Keratinocyte (primary cell): ENCODE measurements around the gene IER3. TPM values are rescaled to one million over a fixed set of nuclear protein-coding genes. Genes with fewer than 3 reads are reported as not detected.

ENCODE experiments used
- DNase-seq: peaks from one replicate; pipeline ENCODE4 v3.0.0-alpha.2; 2011; ENCODE audit warnings: low read depth, missing footprints, low spot score
- FAIRE-seq: peaks from 2 replicates; lab custom pipeline; 2011; peaks lifted over from hg19 to GRCh38; lab: Jason Lieb, UNC
- H2AFZ ChIP-seq: 2 replicates; pipeline ENCODE4 v1.6.0; 2012; ENCODE audit warnings: low read length, control low read depth, inconsistent platforms; ENCODE audit not compliant: control insufficient read depth
- H3K27ac ChIP-seq: 2 replicates; pipeline ENCODE4 v1.5.1; 2011; ENCODE audit warnings: low read length; ENCODE audit not compliant: control insufficient read depth, insufficient read depth
- H3K27me3 ChIP-seq: 3 replicates; pipeline ENCODE4 v1.6.0; 2011; ENCODE audit warnings: low read length; ENCODE audit not compliant: control insufficient read depth, insufficient read depth; ENCODE audit errors: extremely low read depth
- H3K36me3 ChIP-seq, 2 experiments: 2 replicates in 1 of 2; 3 replicates in 1 of 2; pipeline ENCODE4 v1.5.1; 2011; ENCODE audit warnings: low read length in 2 of 2, mild to moderate bottlenecking in 1 of 2; ENCODE audit not compliant: control insufficient read depth in 2 of 2, insufficient read depth in 2 of 2; ENCODE audit errors: extremely low read depth in 1 of 2
- H3K4me1 ChIP-seq: 3 replicates; pipeline ENCODE4 v1.5.1; 2011; ENCODE audit warnings: low read length; ENCODE audit not compliant: control insufficient read depth, insufficient read depth; ENCODE audit errors: extremely low read depth
- H3K4me2 ChIP-seq: 3 replicates; pipeline ENCODE4 v1.6.0; 2011; ENCODE audit warnings: low read depth, low read length; ENCODE audit not compliant: control insufficient read depth, insufficient read depth; ENCODE audit errors: extremely low read depth
- H3K4me3 ChIP-seq, 3 experiments: fragments of 200-600 bp in 1 of 3; sonication (generic) in 1 of 3; 2 replicates in 2 of 3; 3 replicates in 1 of 3; pipeline ENCODE4 v1.5.1; 2011 to 2016; ENCODE audit warnings: low read length in 3 of 3, mild to moderate bottlenecking in 3 of 3, control low read depth in 2 of 3, inconsistent platforms in 1 of 3, low read depth in 1 of 3, mixed read lengths in 1 of 3, mixed run types in 1 of 3, moderate library complexity in 1 of 3; ENCODE audit not compliant: control insufficient read depth in 2 of 3, insufficient read depth in 2 of 3; ENCODE audit errors: extremely low read depth in 1 of 3
- H3K79me2 ChIP-seq: 2 replicates; pipeline ENCODE4 v1.6.0; 2012; ENCODE audit warnings: low read length; ENCODE audit not compliant: control insufficient read depth, insufficient read depth
- H3K9ac ChIP-seq: 3 replicates; pipeline ENCODE4 v1.6.0; 2011; ENCODE audit warnings: low read length; ENCODE audit not compliant: control insufficient read depth, insufficient read depth; ENCODE audit errors: extremely low read depth
- H3K9me1 ChIP-seq: 3 replicates; pipeline ENCODE4 v1.6.0; 2011; ENCODE audit warnings: low read length; ENCODE audit not compliant: control insufficient read depth, insufficient read depth; ENCODE audit errors: extremely low read depth
- H3K9me3 ChIP-seq: 2 replicates; pipeline ENCODE4 v1.5.1; 2012; ENCODE audit warnings: low read depth, low read length; ENCODE audit not compliant: control insufficient read depth
- H4K20me1 ChIP-seq: 3 replicates; pipeline ENCODE4 v1.6.0; 2011; ENCODE audit warnings: low read length; ENCODE audit not compliant: control insufficient read depth, insufficient read depth; ENCODE audit errors: extremely low read depth
- EZH2 ChIP-seq: IDR thresholded peaks from one replicate; pipeline ENCODE4 v1.6.1; 2012; ENCODE audit warnings: inconsistent platforms, mild to moderate bottlenecking, low read length, moderate library complexity
- dilution Hi-C: fragments of 300-500 bp; cut with MboI; formaldehyde crosslinking; loops from one replicate; pipeline ENCODE4 v1.7.0; 2020; ENCODE audit warnings: low sequenced_read_pairs; ENCODE audit not compliant: extremely low pct_ligation_motif_present
- polyA plus RNA-seq, 5 experiments: library from polyadenylated mRNA; depleted of rRNA in 3 of 5; stranded (reverse) in 3 of 5; stranded (forward) in 1 of 5; unstranded in 1 of 5; fragments of >200 nt; gene quantifications; 1 replicate in 1 of 5; 2 replicates in 3 of 5; 3 replicates in 1 of 5; pipeline versions ENCODE4 v1.2.1 to v1.2.3, GENCODE V29; 2011 to 2012; ENCODE audit warnings: missing spikeins in 2 of 5, low read depth in 1 of 5, low replicate concordance in 1 of 5
- TF ChIP-seq, protein P1 (sequence below), 3 experiments: IDR thresholded peaks in 1 of 3; conservative IDR thresholded peaks in 1 of 3; optimal IDR thresholded peaks in 1 of 3; 2 replicates in 2 of 3; 3 replicates in 1 of 3; pipeline versions ENCODE3 to v1.5.1; 2011; ENCODE audit warnings: low read length in 3 of 3, mild to moderate bottlenecking in 3 of 3, moderate library complexity in 2 of 3, control low read depth in 1 of 3, inconsistent platforms in 1 of 3; ENCODE audit not compliant: insufficient read depth in 2 of 3; ENCODE audit errors: extremely low read depth in 1 of 3

The IER3 gene
- polyA plus RNA-seq, 1 donor (not counting 4 experiments of a cell fraction or from before 2014, with no cell fraction given) = 277 TPM

DNA sequence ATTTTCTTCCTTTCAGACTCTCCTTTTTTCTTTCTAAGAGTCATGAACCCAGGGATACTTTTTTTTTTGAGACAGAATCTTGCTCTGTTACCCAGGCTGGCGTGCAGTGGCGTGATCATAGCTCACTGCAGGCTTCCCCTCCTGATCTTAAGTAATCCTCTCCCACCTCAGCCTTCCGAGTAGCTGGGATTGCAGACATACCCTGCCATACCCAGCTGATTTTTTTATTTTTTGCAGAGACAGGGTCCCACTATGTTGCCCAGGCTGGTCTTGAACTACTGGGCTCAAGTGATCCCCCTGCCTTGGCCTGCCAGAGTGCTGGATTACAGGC is 32.8 kb upstream of the IER3 start:
- Histone ChIP-seq H3K9ac (no peak overlapping the region), H3K9me1 (no peaks in the 10 kb centered on the region), H4K20me1 (no peaks in the 10 kb centered on the region), H3K4me3 (no peak overlapping the region), H3K79me2 (no peaks in the 10 kb centered on the region), H3K36me3 (no peaks in the 10 kb centered on the region), H2AFZ (no peak overlapping the region), H3K4me1 (peaks cover 34% of the 10 kb centered on the region), H3K27ac (no peak overlapping the region), H3K4me2 (no peak overlapping the region), H3K27me3 (no peaks in the 10 kb centered on the region), H3K9me3 (no peaks in the 10 kb centered on the region)
- DNase-seq (no peak), FAIRE-seq (no peak)
- dilution Hi-C loops = no loop called here
- TF ChIP-seq, protein P1, sequence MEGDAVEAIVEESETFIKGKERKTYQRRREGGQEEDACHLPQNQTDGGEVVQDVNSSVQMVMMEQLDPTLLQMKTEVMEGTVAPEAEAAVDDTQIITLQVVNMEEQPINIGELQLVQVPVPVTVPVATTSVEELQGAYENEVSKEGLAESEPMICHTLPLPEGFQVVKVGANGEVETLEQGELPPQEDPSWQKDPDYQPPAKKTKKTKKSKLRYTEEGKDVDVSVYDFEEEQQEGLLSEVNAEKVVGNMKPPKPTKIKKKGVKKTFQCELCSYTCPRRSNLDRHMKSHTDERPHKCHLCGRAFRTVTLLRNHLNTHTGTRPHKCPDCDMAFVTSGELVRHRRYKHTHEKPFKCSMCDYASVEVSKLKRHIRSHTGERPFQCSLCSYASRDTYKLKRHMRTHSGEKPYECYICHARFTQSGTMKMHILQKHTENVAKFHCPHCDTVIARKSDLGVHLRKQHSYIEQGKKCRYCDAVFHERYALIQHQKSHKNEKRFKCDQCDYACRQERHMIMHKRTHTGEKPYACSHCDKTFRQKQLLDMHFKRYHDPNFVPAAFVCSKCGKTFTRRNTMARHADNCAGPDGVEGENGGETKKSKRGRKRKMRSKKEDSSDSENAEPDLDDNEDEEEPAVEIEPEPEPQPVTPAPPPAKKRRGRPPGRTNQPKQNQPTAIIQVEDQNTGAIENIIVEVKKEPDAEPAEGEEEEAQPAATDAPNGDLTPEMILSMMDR (optimal IDR thresholded peaks at IDR 0.05 in 1 of 3, IDR thresholded peaks at IDR 0.05 in 1 of 3, conservative IDR thresholded peaks at IDR 0.05 in 1 of 3; ENCODE audit: extremely low read depth in 1 of 3, insufficient read depth in 2 of 3, low read length in 3 of 3) = no peak
- TF ChIP-seq EZH2 = no peak

- peaks cover 29% of the 10 kb centered on the region for H3K4me1 ChIP-seq
- no peaks in the 10 kb centered on the region for H3K27me3 ChIP-seq
- no peaks in the 10 kb centered on the region for H3K9me3 ChIP-seq
- no peak for DNase-seq
- no peaks in the 10 kb centered on the region for H4K20me1 ChIP-seq
- H3K36me3 ChIP-seq = no peaks in the 10 kb centered on the region
- no peak overlapping the region for H3K4me3 ChIP-seq
- H3K27ac ChIP-seq = no peak overlapping the region
- TF ChIP-seq EZH2 = no peak
- TF ChIP-seq, protein P1 (optimal IDR thresholded peaks at IDR 0.05 in 1 of 3, IDR thresholded peaks at IDR 0.05 in 1 of 3, conservative IDR thresholded peaks at IDR 0.05 in 1 of 3; ENCODE audit: extremely low read depth in 1 of 3, insufficient read depth in 2 of 3, low read length in 3 of 3) = no peak
- H3K9ac ChIP-seq = no peak overlapping the region
- H3K9me1 ChIP-seq = no peaks in the 10 kb centered on the region
- no peak overlapping the region for H2AFZ ChIP-seq
- dilution Hi-C loops = no loop called here
- no peak overlapping the region for H3K4me2 ChIP-seq
- FAIRE-seq = no peak
- no peaks in the 10 kb centered on the region for H3K79me2 ChIP-seq
Observed at GRCh38 chr6:30776390-30777154, 32.2 kb upstream of the IER3 start.
